Right lobe of liver (tissue), 6 donors: ENCODE measurements around the gene ANKLE2. TPM values are rescaled to one million over a fixed set of nuclear protein-coding genes. Genes with fewer than 3 reads are reported as not detected.

Experiments used
- ATAC-seq, 4 donors: fragments of 200-7000 bp; cut with Tn5 transposase; one replicate each; pipeline ENCODE4 v1.9.1; 2020; ENCODE audit warnings: mild to moderate bottlenecking in 4 of 4, moderate library complexity in 4 of 4
- DNase-seq, 3 donors: peaks; one replicate each; pipeline ENCODE4 v3.0.0-alpha.2; 2020
- H3K27ac ChIP-seq, 3 donors: fragments of 200-600 bp; one replicate each; pipeline ENCODE4 v1.8.0; 2022
- H3K27me3 ChIP-seq, 2 donors: fragments of 200-600 bp; one replicate each; pipeline ENCODE4 v1.8.0; 2022
- H3K36me3 ChIP-seq, 4 donors: fragments of 200-600 bp; sonication (generic) in 1 of 4; one replicate each; pipeline versions ENCODE4 v1.5.1 to v1.8.0; 2017 to 2022; ENCODE audit warnings: control low read depth in 1 of 4
- H3K4me1 ChIP-seq, 4 donors: fragments of 200-600 bp; sonication (generic) in 1 of 4; one replicate each; pipeline versions ENCODE4 v1.5.1 to v1.8.0; 2017 to 2022; ENCODE audit warnings: control low read depth in 1 of 4
- H3K4me3 ChIP-seq, 3 donors: fragments of 200-600 bp; one replicate each; pipeline ENCODE4 v1.8.0; 2022
- H3K9me3 ChIP-seq, 4 donors: fragments of 200-600 bp; sonication (generic) in 1 of 4; one replicate each; pipeline versions ENCODE4 v1.5.1 to v1.8.0; 2017 to 2022; ENCODE audit warnings: control low read depth in 1 of 4
- CTCF ChIP-seq, 4 donors: fragments of 200-600 bp in 3 of 4; fragments of 450-650 bp in 1 of 4; IDR thresholded peaks; one replicate each; pipeline versions ENCODE4 v1.5.1 to v1.8.0; 2016 to 2022; ENCODE audit warnings: antibody characterized with exemption in 4 of 4, mild to moderate bottlenecking in 2 of 4
- POLR2A ChIP-seq: fragments of 450-650 bp; IDR thresholded peaks from one replicate; pipeline ENCODE4 v1.6.1; 2017; ENCODE audit warnings: antibody characterized with exemption, mild to moderate bottlenecking
- WGBS: methylation state at CpG from one replicate; pipeline ENCODE4 v1.1.6; 2018; ENCODE audit warnings: low coverage, low lambda C conversion rate; ENCODE audit not compliant: insufficient coverage; ENCODE audit errors: missing lambda C conversion rate; 5-methylcytosine and 5-hydroxymethylcytosine counted together
- intact Hi-C, 2 donors: fragments of 100-400 bp; cut with DNase I; formaldehyde crosslinking; loops; one replicate each; pipeline versions ENCODE4 v1.11.2 to v1.14.1; 2022
- total RNA-seq, 6 experiments: library from RNA; depleted of rRNA in 2 of 6; stranded (reverse); fragments of >200 nt in 2 of 6; fragmentation: NEBNext Ultra II Directional in 3 of 6; extraction: Animal tissue kit (Norgen Biotek cat#: 25700) in 3 of 6; gene quantifications; one replicate each; pipeline versions ENCODE4 v1.1.0 to v1.2.4, GENCODE V29; 2016 to 2023
- donor health status: DM: no; HTN: yes; CAD: no.
- donor health status: DM: no; HTN: no; CAD: no.
- donor health status: DM: no; HTN: no; CAD: no.
- donor health status: DM: no; HTN: yes; CAD: no.
- donor health status: DM: no; HTN: yes; CAD: no.

ANKLE2 gene
- total RNA-seq, 6 experiments from 2014 or later, result 13.9 to 25.1 (median 15.7) TPM

DNA sequence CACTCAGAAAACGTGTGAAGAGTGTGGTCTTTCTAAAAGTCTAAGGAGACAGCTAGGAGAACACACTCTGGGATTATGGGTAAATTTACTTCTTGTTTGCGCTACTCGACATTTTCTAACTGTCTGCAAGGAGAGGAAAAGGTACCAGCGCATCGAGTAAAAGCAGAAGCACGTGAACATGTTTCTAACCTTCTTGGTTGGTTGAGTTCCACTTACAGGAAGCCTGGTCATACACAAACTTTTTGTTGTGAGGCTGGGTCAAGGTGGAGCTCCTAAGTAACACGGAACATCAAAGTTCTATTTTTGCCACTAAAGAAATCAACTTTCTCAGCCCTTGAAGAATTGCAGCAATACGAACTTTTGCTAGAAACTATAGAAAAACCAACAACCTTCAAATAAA, 20.0 kb downstream of the ANKLE2 start:
- H3K4me3 ChIP-seq, result no peak overlapping the region
- H3K9me3 ChIP-seq, result no peaks in the 10 kb centered on the region
- no peak overlapping the region for H3K27ac ChIP-seq
- no peak for ATAC-seq
- intact Hi-C loops, result no loop called here
- TF ChIP-seq POLR2A, result no peak
- WGBS, result 92% methylated on average over 8 of the region's 8 CpGs
- H3K27me3 ChIP-seq, result no peaks in the 10 kb centered on the region
- H3K36me3 ChIP-seq, result peaks cover 7 to 85% (median 35%) of the 10 kb centered on the region in 4 donors
- DNase-seq, result no peak
- no peaks in the 10 kb centered on the region for H3K4me1 ChIP-seq

DNA sequence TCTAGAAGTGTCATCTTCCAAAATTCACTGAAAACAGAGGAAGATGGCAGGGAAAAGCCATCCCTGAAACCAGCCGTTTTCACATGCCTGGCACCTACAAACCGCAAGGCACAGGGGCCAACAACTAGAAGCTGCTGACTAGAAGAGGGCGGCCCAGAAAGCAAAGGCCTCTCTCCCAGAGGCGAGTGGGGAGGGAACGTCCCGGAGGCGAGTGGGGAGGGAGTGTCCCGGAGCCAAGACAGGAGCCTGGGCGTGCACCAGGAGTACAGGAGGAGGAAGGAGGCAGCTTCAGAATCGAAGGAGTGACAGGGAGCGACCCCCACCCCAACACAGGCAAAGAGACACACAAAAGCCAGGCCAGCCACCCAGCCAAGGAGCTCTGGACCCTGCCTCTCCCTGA, 21.0 kb downstream of the ANKLE2 start:
- intact Hi-C loops, result no loop called here
- Histone ChIP-seq H3K27ac (no peak overlapping the region), H3K4me3 (no peak overlapping the region), H3K4me1 (no peaks in the 10 kb centered on the region), H3K36me3 (peaks cover 7 to 82% (median 40%) of the 10 kb centered on the region in 4 donors), H3K27me3 (no peaks in the 10 kb centered on the region), H3K9me3 (no peaks in the 10 kb centered on the region)
- WGBS, result 85% methylated on average over 9 of the region's 11 CpGs
- TF ChIP-seq POLR2A (no peak), CTCF (IDR thresholded peaks at IDR 0.05) (no peak)
- peak in 1 of 3 donors; percentile 7 for DNase-seq
- no peak for ATAC-seq

GRCh38 chr12:132740313-132740646, 21.4 kb downstream of the ANKLE2 start:
- intact Hi-C loops, result no loop called here
- Histone ChIP-seq H3K27ac (no peak overlapping the region), H3K27me3 (no peaks in the 10 kb centered on the region), H3K4me1 (no peaks in the 10 kb centered on the region), H3K4me3 (no peak overlapping the region), H3K9me3 (no peaks in the 10 kb centered on the region), H3K36me3 (peaks cover 7 to 82% (median 39%) of the 10 kb centered on the region in 4 donors)
- ATAC-seq (no peak), DNase-seq (no peak)
- WGBS, result 83% methylated on average over 4 of the region's 6 CpGs
- TF ChIP-seq CTCF (IDR thresholded peaks at IDR 0.05), result no peak
- TF ChIP-seq POLR2A, result no peak

GRCh38 chr12:132739600-132740312, 21.9 kb downstream of the ANKLE2 start:
- TF ChIP-seq POLR2A (no peak), CTCF (IDR thresholded peaks at IDR 0.05) (no peak)
- peak in 1 of 3 donors; percentile 8 for DNase-seq
- H3K27ac ChIP-seq, result no peak overlapping the region
- no peaks in the 10 kb centered on the region for H3K9me3 ChIP-seq
- no peak overlapping the region for H3K4me3 ChIP-seq
- no peak for ATAC-seq
- intact Hi-C loops, result no loop called here
- no peaks in the 10 kb centered on the region for H3K4me1 ChIP-seq
- 96% methylated on average over 9 of the region's 19 CpGs for WGBS
- peaks cover 7 to 83% (median 40%) of the 10 kb centered on the region in 4 donors for H3K36me3 ChIP-seq
- no peaks in the 10 kb centered on the region for H3K27me3 ChIP-seq

DNA sequence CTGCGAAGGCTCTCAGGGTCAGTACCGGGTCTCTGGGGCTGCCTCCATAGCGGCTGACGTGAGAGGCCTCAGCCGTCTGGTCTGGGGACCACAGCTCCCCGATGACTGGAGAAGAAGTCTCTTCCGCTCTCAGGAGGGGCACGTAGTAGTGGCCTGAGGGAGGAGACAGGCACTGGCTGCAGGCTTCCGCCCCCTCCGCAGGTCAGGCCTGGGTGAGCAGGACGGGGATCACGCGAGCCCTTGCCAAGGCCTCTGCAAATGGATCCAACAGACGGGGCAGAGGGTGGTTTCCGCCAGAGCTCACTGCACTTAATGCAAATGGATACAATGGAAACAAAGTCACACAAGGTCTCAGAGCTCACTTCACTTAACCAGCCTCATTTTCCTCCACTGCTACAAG, 24.7 kb downstream of the ANKLE2 start:
- Histone ChIP-seq H3K4me1 (no peaks in the 10 kb centered on the region), H3K27me3 (no peaks in the 10 kb centered on the region), H3K36me3 (peaks cover 0 to 71% (median 44%) of the 10 kb centered on the region in 4 donors), H3K9me3 (no peaks in the 10 kb centered on the region), H3K27ac (no peak overlapping the region), H3K4me3 (no peak overlapping the region)
- peak in 1 of 4 donors; percentile 16 for ATAC-seq
- TF ChIP-seq CTCF (IDR thresholded peaks at IDR 0.05), result no peak
- no peak for TF ChIP-seq POLR2A
- intact Hi-C loops, result no loop called here
- DNase-seq, result no peak
- whole genome bisulfite sequencing, result 94% methylated on average over 8 of the region's 15 CpGs
